WTC11 (cell line): ENCODE data around the gene SBK3. TPM values are rescaled to one million over a fixed set of nuclear protein-coding genes. Genes with fewer than 3 reads are reported as not detected.

Experiments
- ATAC-seq: fragments of 200-7000 bp; cut with Tn5 transposase; 2 replicates; pipeline ENCODE4 v1.10.0; 2021; ENCODE audit warnings: mild to moderate bottlenecking, moderate library complexity
- CTCF ChIA-PET: fragments of 300-600 bp; sonication (Branson Sonifier 250); formaldehyde crosslinking; loops from one replicate; lab custom pipeline; 2021; ENCODE audit warnings: antibody characterized with exemption; lab: Charles Lee
- POLR2A ChIA-PET: fragments of 350-600 bp; sonication (Branson Sonifier 250); formaldehyde crosslinking; loops from one replicate; lab custom pipeline; 2021; ENCODE audit warnings: antibody characterized with exemption; lab: Charles Lee
- DNase-seq: peaks from one replicate; pipeline ENCODE4 v3.0.0; 2021; ENCODE audit warnings: low spot score
- H3K27ac Mint-ChIP-seq: 2 replicates; pipeline ENCODE4 v1.8.0; 2021; ENCODE audit warnings: mixed read lengths
- H3K27me3 Mint-ChIP-seq: 2 replicates; pipeline ENCODE4 v1.8.0; 2021; ENCODE audit warnings: low read depth, mild to moderate bottlenecking, moderate library complexity, mixed read lengths
- H3K36me3 Mint-ChIP-seq: 2 replicates; pipeline ENCODE4 v1.8.0; 2021; ENCODE audit warnings: mixed read lengths
- H3K4me1 Mint-ChIP-seq: 2 replicates; pipeline ENCODE4 v1.8.0; 2022; ENCODE audit warnings: mixed read lengths
- H3K4me3 Mint-ChIP-seq: 2 replicates; pipeline ENCODE4 v1.8.0; 2021; ENCODE audit warnings: mild to moderate bottlenecking, moderate library complexity, mixed read lengths
- H3K9me3 Mint-ChIP-seq: 2 replicates; pipeline ENCODE4 v1.8.0; 2021; ENCODE audit warnings: mixed read lengths
- AFF4 ChIP-seq: sonication (generic); formaldehyde crosslinking; IDR thresholded peaks from 2 replicates; pipeline ENCODE4 v1.8.1; 2023; ENCODE audit warnings: mild to moderate bottlenecking, missing genetic modification reagents, borderline replicate concordance
- ATF2 ChIP-seq: sonication (generic); formaldehyde crosslinking; IDR thresholded peaks from 2 replicates; pipeline ENCODE4 v1.8.1; 2022; ENCODE audit warnings: low read depth, missing genetic modification reagents, borderline replicate concordance
- ATF3 ChIP-seq: sonication (generic); formaldehyde crosslinking; conservative IDR thresholded peaks from 2 replicates; pipeline ENCODE4 v1.8.1; 2022; ENCODE audit warnings: mild to moderate bottlenecking, missing genetic modification reagents
- CTCF ChIP-seq: fragments of 200-600 bp; IDR thresholded peaks from 2 replicates; pipeline ENCODE4 v1.8.0; 2022; ENCODE audit warnings: antibody characterized with exemption
- E2F1 ChIP-seq: sonication (generic); formaldehyde crosslinking; IDR thresholded peaks from 2 replicates; pipeline ENCODE4 v1.8.0; 2022; ENCODE audit warnings: mild to moderate bottlenecking, missing genetic modification reagents
- ELF4 ChIP-seq: sonication (generic); formaldehyde crosslinking; IDR thresholded peaks from 2 replicates; pipeline ENCODE4 v1.8.1; 2022; ENCODE audit warnings: low read depth, mild to moderate bottlenecking, moderate library complexity, missing genetic modification reagents
- ERG ChIP-seq: fragments of 250-450 bp; sonication (Bioruptor Pico); IDR thresholded peaks from 2 replicates; pipeline ENCODE4 v1.8.0; 2021; ENCODE audit warnings: mild to moderate bottlenecking
- GABPB1 ChIP-seq: sonication (generic); formaldehyde crosslinking; IDR thresholded peaks from 2 replicates; pipeline ENCODE4 v1.8.1; 2023; ENCODE audit warnings: mild to moderate bottlenecking, missing genetic modification reagents
- IRF2 ChIP-seq: sonication (generic); formaldehyde crosslinking; IDR thresholded peaks from 2 replicates; pipeline ENCODE4 v1.8.0; 2022; ENCODE audit warnings: low read depth, missing genetic modification reagents, borderline replicate concordance
- JUN ChIP-seq: sonication (generic); formaldehyde crosslinking; IDR thresholded peaks from 2 replicates; pipeline ENCODE4 v1.8.0; 2023; ENCODE audit warnings: mild to moderate bottlenecking, missing genetic modification reagents
- MLX ChIP-seq: sonication (generic); formaldehyde crosslinking; IDR thresholded peaks from 2 replicates; pipeline ENCODE4 v1.8.1; 2023; ENCODE audit warnings: mild to moderate bottlenecking, missing genetic modification reagents, moderate library complexity
- PREB ChIP-seq: sonication (generic); formaldehyde crosslinking; IDR thresholded peaks from 2 replicates; pipeline ENCODE4 v1.8.1; 2022; ENCODE audit warnings: mild to moderate bottlenecking, missing genetic modification reagents, moderate library complexity, borderline replicate concordance
- TEAD1 ChIP-seq: sonication (generic); formaldehyde crosslinking; IDR thresholded peaks from 2 replicates; pipeline ENCODE4 v1.8.0; 2022; ENCODE audit warnings: mild to moderate bottlenecking, missing genetic modification reagents
- TEAD4 ChIP-seq: sonication (generic); formaldehyde crosslinking; IDR thresholded peaks from 2 replicates; pipeline ENCODE4 v1.8.0; 2022; ENCODE audit warnings: mild to moderate bottlenecking, missing genetic modification reagents
- USF1 ChIP-seq: sonication (generic); formaldehyde crosslinking; IDR thresholded peaks from 2 replicates; pipeline ENCODE4 v1.8.0; 2022; ENCODE audit warnings: mild to moderate bottlenecking, missing genetic modification reagents
- ZBTB43 ChIP-seq: sonication (generic); formaldehyde crosslinking; IDR thresholded peaks from 2 replicates; pipeline ENCODE4 v1.8.1; 2023; ENCODE audit warnings: mild to moderate bottlenecking, missing genetic modification reagents
- ZNF121 ChIP-seq: sonication (generic); formaldehyde crosslinking; IDR thresholded peaks from 2 replicates; pipeline ENCODE4 v1.8.0; 2023; ENCODE audit warnings: missing genetic modification reagents
- ZNF423 ChIP-seq: fragments of 250-450 bp; sonication (Bioruptor Pico); IDR thresholded peaks from 2 replicates; pipeline ENCODE4 v2.1.2; 2022; ENCODE audit warnings: mild to moderate bottlenecking, moderate library complexity
- ZSCAN18 ChIP-seq: fragments of 250-450 bp; sonication (Bioruptor Pico); IDR thresholded peaks from 2 replicates; pipeline ENCODE4 v2.1.2; 2022; ENCODE audit warnings: mild to moderate bottlenecking, moderate library complexity
- total RNA-seq: library from RNA; stranded (reverse); gene quantifications from 3 replicates; pipeline ENCODE4 v1.2.3, GENCODE V29; 2021

The SBK3 gene
- total RNA-seq, 1 experiment from 2014 or later: 0.90 TPM

GRCh38 chr19:55526216-55527196 lies 18.8 kb downstream of the SBK3 start:
- Mint-ChIP-seq H3K27me3 (peaks cover 2% of the 10 kb centered on the region; the same call in 1 of the 2 replicates), H3K36me3 (no peaks in the 10 kb centered on the region), H3K27ac (no peak overlapping the region), H3K9me3 (no peaks in the 10 kb centered on the region), H3K4me3 (no peak overlapping the region), H3K4me1 (no peaks in the 10 kb centered on the region; the same call in 1 of the 2 replicates)
- CTCF ChIA-PET: interaction anchor here (0.6 to 1.0 kb wide), 2 partner anchors 22 to 59 kb away, joined by 3 read pairs; no protein-coding TSS in a partner anchor
- TF ChIP-seq ZNF423 (CRISPR knock-in tag) (peak; percentile 77; the same call in 1 of the 2 replicates), ZNF121 (CRISPR knock-in tag) (0 out of 2 replicates have a peak, but pooled peaks have one; percentile 24), ERG (CRISPR knock-in tag) (no peak), MLX (CRISPR knock-in tag) (no peak), PREB (CRISPR knock-in tag) (no peak), ZBTB43 (peak; percentile 99), ATF3 (no peak), TEAD1 (CRISPR knock-in tag) (no peak), IRF2 (CRISPR knock-in tag) (no peak), ELF4 (CRISPR knock-in tag) (no peak), ZSCAN18 (no peak), TEAD4 (no peak), USF1 (CRISPR knock-in tag) (no peak), GABPB1 (CRISPR knock-in tag) (no peak), ATF2 (CRISPR knock-in tag) (no peak), E2F1 (no peak), JUN (CRISPR knock-in tag) (no peak), CTCF (no peak), AFF4 (CRISPR knock-in tag) (no peak)
- DNase-seq (no peak), ATAC-seq (peak; percentile 30; the same call in 1 of the 2 replicates)
- POLR2A ChIA-PET: interaction anchor here (0.6 to 1.0 kb wide), 2 partner anchors 17 to 24 kb away, joined by 3 to 4 read pairs; no protein-coding TSS in a partner anchor
